ENCODE results near the gene PLCD3.

GRCh38 chr17:45146592-45146889 lies 14.2 kb upstream of the PLCD3 start:
- TF ChIP-seq, protein P1, sequence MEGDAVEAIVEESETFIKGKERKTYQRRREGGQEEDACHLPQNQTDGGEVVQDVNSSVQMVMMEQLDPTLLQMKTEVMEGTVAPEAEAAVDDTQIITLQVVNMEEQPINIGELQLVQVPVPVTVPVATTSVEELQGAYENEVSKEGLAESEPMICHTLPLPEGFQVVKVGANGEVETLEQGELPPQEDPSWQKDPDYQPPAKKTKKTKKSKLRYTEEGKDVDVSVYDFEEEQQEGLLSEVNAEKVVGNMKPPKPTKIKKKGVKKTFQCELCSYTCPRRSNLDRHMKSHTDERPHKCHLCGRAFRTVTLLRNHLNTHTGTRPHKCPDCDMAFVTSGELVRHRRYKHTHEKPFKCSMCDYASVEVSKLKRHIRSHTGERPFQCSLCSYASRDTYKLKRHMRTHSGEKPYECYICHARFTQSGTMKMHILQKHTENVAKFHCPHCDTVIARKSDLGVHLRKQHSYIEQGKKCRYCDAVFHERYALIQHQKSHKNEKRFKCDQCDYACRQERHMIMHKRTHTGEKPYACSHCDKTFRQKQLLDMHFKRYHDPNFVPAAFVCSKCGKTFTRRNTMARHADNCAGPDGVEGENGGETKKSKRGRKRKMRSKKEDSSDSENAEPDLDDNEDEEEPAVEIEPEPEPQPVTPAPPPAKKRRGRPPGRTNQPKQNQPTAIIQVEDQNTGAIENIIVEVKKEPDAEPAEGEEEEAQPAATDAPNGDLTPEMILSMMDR (conservative IDR thresholded peaks at IDR 0.05) = no peak
- TF ChIP-seq ZFX (IDR thresholded peaks at IDR 0.05) = no peak
